DMS79 (cell line): ENCODE data around the gene TMEM63A.
"Not testable (repeated sequence)": the region's sequence is repeated elsewhere in the genome, so short reads cannot be mapped to it uniquely, and the experiment has no call there.

ENCODE experiments used
- DNase-seq: peaks from one replicate; lab custom pipeline; 2025; lab: John Stamatoyannopoulos, UW

TMEM63A gene

GRCh38 chr1:225820522-225821120, 61.6 kb downstream of the TMEM63A start:
- peak; percentile 62 for DNase-seq

GRCh38 chr1:225819346-225820192, 62.6 kb downstream of the TMEM63A start:
- no peak for DNase-seq

- no peak for DNase-seq
Observed at GRCh38 chr1:225818229-225818628, 64.0 kb downstream of the TMEM63A start.

GRCh38 chr1:225817611-225818061, 64.5 kb downstream of the TMEM63A start:
- DNase-seq = peak; percentile 70

GRCh38 chr1:225816643-225817538, 65.3 kb downstream of the TMEM63A start:
- DNase-seq = no peak

GRCh38 chr1:225815526-225816178, 66.5 kb downstream of the TMEM63A start:
- DNase-seq = peak; percentile 69

- DNase-seq = not testable (repeated sequence)
Observed at GRCh38 chr1:225815090-225815489, 67.1 kb downstream of the TMEM63A start.

GRCh38 chr1:225814381-225814780, 67.8 kb downstream of the TMEM63A start:
- DNase-seq = no peak

- no peak for DNase-seq
Observed at GRCh38 chr1:225813214-225813964, 68.8 kb downstream of the TMEM63A start.

- peak; percentile 63 for DNase-seq
Observed at GRCh38 chr1:225812488-225813213, 69.5 kb downstream of the TMEM63A start.

GRCh38 chr1:225811622-225812487, 70.3 kb downstream of the TMEM63A start:
- DNase-seq = no peak

- not testable (repeated sequence) for DNase-seq
Observed at GRCh38 chr1:225810579-225811538, 71.3 kb downstream of the TMEM63A start.

GRCh38 chr1:225809842-225810578, 72.2 kb downstream of the TMEM63A start, which contains the start of gene EPHX1:
EPHX1 (plus strand) TSS chr1:225810124; CDS start chr1:225828730, 18,606 bp downstream.
- peak; percentile 85 for DNase-seq

- DNase-seq = no peak
Observed at GRCh38 chr1:225808136-225808535, 74.0 kb downstream of the TMEM63A start.

- not testable (repeated sequence) for DNase-seq
Observed at GRCh38 chr1:225806736-225807135, 75.4 kb downstream of the TMEM63A start.

GRCh38 chr1:225806249-225806648, 75.9 kb downstream of the TMEM63A start:
- no peak for DNase-seq

- not testable (repeated sequence) for DNase-seq
Observed at GRCh38 chr1:225801146-225801545, 81.0 kb downstream of the TMEM63A start.
